HEK293 (cell line): ENCODE data around the gene SIPA1.

Source experiments
- CTCF ChIP-seq: fragments of 450-650 bp; formaldehyde crosslinking; IDR thresholded peaks from 2 replicates; pipeline ENCODE4 v1.5.1; 2016; ENCODE audit warnings: missing biosample characterization, missing genetic modification characterization
- HOXD13 ChIP-seq: sonication (generic); formaldehyde crosslinking; IDR thresholded peaks from 2 replicates; pipeline ENCODE4 v1.8.0; 2022; ENCODE audit warnings: missing genetic modification reagents, borderline replicate concordance
- REST ChIP-seq: fragments of 450-650 bp; formaldehyde crosslinking; IDR thresholded peaks from 2 replicates; pipeline ENCODE4 v1.5.1; 2016; ENCODE audit warnings: missing biosample characterization, missing genetic modification characterization
- SCRT1 ChIP-seq: fragments of 450-650 bp; formaldehyde crosslinking; IDR thresholded peaks from 2 replicates; pipeline ENCODE4 v1.5.1; 2016; ENCODE audit warnings: missing biosample characterization, missing genetic modification characterization, borderline replicate concordance
- SP2 ChIP-seq: fragments of 450-650 bp; formaldehyde crosslinking; IDR thresholded peaks from 2 replicates; pipeline ENCODE4 v1.5.1; 2016; ENCODE audit warnings: missing biosample characterization, missing genetic modification characterization
- SP7 ChIP-seq: fragments of 450-650 bp; formaldehyde crosslinking; IDR thresholded peaks from 2 replicates; pipeline ENCODE4 v1.5.1; 2016; ENCODE audit warnings: missing biosample characterization, missing genetic modification characterization
- ZBTB7A ChIP-seq: fragments of 450-650 bp; formaldehyde crosslinking; IDR thresholded peaks from 2 replicates; pipeline ENCODE4 v1.5.1; 2016; ENCODE audit warnings: low read depth, missing biosample characterization, missing genetic modification characterization
- ZFP69B ChIP-seq: fragments of 450-650 bp; formaldehyde crosslinking; IDR thresholded peaks from 2 replicates; pipeline ENCODE4 v1.5.1; 2016; ENCODE audit warnings: missing biosample characterization, missing genetic modification characterization
- ZNF138 ChIP-seq: fragments of 450-650 bp; formaldehyde crosslinking; IDR thresholded peaks from 2 replicates; pipeline ENCODE4 v1.5.1; 2016; ENCODE audit warnings: missing biosample characterization, missing genetic modification characterization, borderline replicate concordance
- ZNF473 ChIP-seq: fragments of 450-650 bp; formaldehyde crosslinking; IDR thresholded peaks from 2 replicates; pipeline ENCODE4 v1.5.1; 2017; ENCODE audit warnings: missing biosample characterization, missing genetic modification characterization
- ZNF510 ChIP-seq: fragments of 450-650 bp; formaldehyde crosslinking; IDR thresholded peaks from 2 replicates; pipeline ENCODE4 v1.5.1; 2018; ENCODE audit warnings: mild to moderate bottlenecking, missing genetic modification characterization, missing biosample characterization; ENCODE audit not compliant: insufficient replicate concordance
- ZNF837 ChIP-seq: fragments of 450-650 bp; formaldehyde crosslinking; IDR thresholded peaks from 2 replicates; pipeline ENCODE4 v1.5.1; 2016; ENCODE audit warnings: missing biosample characterization, missing genetic modification characterization

GRCh38 chr11:65615950-65616574 is 21.8 kb upstream of the SIPA1 start:
- no peak for TF ChIP-seq CTCF (tag by site-specific recombination)
- no peak for TF ChIP-seq ZNF138 (tag by site-specific recombination)
- TF ChIP-seq ZNF510 (tag by site-specific recombination): no peak
- no peak for TF ChIP-seq SCRT1
- TF ChIP-seq ZFP69B (tag by site-specific recombination): no peak
- no peak for TF ChIP-seq ZNF473 (tag by site-specific recombination)
- TF ChIP-seq REST (tag by site-specific recombination): no peak
- no peak for TF ChIP-seq SP2
- no peak for TF ChIP-seq SP7 (tag by site-specific recombination)
- TF ChIP-seq ZNF837 (tag by site-specific recombination): no peak
- TF ChIP-seq ZBTB7A (tag by site-specific recombination): no peak
- TF ChIP-seq HOXD13 (CRISPR knock-in tag): no peak
